GM19035 (cell line): ENCODE data around the gene MFF.

Source experiments
- ATAC-seq: cut with Tn5 transposase; IDR thresholded peaks from one replicate; pipeline ENCODE4 v1.9.1; 2021; ENCODE audit not compliant: unreplicated experiment

MFF gene

DNA sequence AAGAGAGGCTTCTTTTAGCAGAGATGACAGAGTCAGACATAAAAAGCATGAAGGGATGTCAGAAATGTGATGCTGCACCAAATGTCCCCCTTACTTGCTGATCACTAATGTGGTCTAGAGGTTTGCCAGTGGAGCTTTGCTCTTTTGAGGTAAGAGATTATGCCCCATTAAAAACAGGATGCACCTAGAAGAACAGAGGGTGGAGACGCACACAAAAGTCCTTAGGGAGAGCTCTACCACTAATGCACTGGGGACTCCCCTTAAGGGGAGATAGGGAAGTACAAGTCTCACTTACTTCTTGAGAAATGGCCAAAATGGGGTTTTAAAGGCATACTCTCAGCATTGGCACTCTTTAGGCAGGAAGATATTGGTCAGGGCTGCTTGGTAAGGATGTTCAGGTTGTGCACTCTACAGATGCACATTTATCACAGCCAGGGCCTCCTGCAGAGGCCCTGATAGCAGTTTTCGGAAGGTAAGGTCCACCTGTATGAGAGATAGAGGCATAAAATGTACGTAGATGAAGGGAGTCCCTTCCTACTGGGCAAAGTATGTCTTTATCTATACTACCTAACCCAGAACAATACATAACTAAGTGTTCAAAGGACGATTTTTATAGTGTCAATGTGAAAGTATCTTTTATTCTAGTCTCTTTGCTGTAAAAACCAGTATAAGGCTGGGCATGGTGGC is 79.7 kb downstream of the MFF start:
- no peak for ATAC-seq

DNA sequence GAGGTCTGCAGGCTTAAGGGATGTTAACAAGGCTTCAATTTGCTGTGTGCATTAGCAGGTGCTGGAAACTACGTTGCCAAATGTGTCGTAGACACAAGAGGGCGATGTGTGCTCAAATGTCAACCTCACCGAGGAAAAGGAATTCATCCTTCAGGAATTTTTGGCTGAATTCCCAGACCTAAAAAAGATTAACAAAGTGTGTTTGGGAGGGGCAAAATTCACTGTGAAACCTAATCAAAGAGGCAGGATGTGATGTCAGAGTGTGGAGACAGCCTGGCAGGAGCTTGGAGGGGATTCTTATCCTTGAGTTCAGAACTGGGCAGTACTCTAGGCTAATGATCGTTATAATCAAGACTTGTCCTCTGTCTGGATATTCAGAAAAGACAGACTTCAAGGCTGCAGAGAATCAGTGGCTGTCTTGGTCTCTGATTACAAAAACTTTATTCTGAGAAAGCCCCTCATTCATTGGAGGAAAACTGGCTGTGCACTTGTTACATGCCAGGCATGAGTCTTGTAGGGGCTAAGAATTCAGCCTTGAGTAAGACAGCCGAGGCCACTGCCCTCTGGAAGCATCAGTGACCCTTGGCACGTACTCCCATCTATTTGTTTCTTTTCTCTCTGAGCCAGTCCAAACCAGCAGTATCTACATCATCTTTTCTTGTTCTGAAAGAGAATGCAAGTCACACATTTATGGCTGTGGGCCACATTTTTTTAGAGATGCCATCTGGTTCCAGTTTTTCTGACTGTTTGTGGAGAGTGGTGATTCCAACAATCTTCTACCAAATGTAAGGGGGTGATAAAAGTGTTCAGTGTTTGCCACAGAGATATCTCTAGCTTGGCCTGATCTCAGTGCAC is 81.4 kb downstream of the MFF start:
- ATAC-seq: no peak
